ENCODE measurements around the gene ZNF606. TPM values are rescaled to one million over a fixed set of nuclear protein-coding genes. Genes with fewer than 3 reads are reported as not detected.

The ZNF606 gene
- 7.4 and 12.3 TPM in 2 replicates for total RNA-seq (ENCODE audit: low replicate concordance)

GRCh38 chr19:58002384-58003173, at the start of gene ZNF606:
TSS of gene ZNF606 (minus strand) at chr19:58002820. CDS start at chr19:58001319, 1,501 bp downstream.

GRCh38 chr19:58033741-58034476, 31.3 kb upstream of the ZNF606 start, which contains the start of gene ZSCAN1:
TSS of gene ZSCAN1 (plus strand) at chr19:58034025. CDS start at chr19:58037837, 3,812 bp downstream.

GRCh38 chr19:57974434-57974833, 28.2 kb downstream of the ZNF606 start, which contains the start of gene C19orf18:
TSS of gene C19orf18 (minus strand) at chr19:57974534. CDS start at chr19:57974432, 102 bp downstream.

DNA sequence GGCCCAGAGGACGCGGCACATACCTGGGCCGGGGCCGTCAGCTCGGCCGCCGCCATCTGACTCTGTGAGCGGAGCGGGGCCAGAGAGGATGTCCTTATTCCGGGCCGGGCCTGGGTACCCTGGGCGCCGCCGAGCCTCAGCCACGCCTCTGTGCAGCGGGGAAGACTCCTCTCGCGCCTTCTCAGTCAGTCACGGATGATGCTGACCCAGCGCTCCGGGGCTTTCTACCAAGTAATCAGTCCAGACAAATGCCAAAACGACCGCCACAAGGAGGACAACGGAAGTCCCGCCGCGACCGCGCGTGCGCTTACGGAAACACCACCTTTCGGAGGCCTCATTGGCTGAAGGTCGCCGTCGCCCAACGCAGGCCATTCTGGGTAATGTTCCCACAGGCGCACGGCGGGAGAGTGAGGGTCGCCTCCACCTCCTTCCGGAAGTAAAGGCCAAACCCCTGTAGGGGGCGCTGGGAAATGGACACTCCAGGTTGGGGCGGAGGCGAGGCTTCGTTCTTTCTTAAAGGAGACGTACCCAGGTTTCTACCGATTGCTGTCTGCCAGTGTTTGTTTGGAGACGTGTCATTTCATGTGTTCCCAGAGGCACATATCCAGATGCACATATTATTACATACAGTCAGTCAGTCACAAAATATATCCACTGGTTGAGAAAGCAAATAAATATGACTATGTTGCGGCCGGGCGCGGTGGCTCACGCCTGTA, 55.0 kb downstream of the ZNF606 start, which contains the start of gene ZNF256:
Gene ZNF256, minus strand, starts transcription at position 288 of the 716 bp plus-strand sequence. Its CDS starts 232 bp downstream, at position 56.

DNA sequence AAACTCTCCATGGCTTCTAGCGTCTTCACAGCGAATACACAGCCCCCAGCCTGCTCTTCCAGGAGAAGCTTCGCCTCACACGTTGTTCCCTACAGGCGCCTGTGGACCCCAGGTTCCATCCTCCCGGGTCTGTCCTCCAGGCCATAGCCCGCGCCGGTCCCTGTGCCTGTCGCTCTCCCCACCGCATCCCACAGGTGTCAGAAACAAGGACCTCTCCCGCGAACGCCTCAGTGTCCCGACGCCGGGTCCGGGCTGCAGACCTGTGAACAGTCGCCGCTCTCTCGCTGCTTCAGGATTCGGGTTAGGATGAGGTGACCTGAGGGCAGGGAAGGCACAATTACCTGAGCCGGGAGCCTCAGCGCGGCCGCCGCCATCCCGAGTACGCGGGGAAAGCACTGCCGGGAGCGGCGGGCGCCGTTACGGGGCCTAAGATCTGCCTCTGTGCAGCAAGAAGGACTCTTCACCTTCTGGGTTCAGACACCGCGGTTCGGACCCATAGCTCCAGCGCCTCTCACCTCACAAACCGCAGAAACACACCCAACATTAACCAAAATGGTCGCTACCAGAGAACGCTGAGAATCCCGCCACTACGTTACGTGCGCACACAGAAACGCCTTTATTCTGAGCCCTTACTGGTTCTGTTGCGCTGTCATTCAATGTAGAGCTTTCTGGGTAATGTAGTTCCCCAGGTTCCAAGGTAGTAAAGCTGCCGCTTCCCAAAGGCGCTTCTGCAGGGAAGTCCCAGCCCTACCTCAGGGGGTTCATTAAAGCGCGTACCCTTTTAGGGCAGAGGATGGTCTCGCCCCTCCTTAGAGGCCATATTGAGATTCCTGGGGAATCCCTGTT, 67.6 kb downstream of the ZNF606 start, which contains the start of gene ZNF418:
Gene ZNF418, minus strand, starts transcription at position 583 of the 846 bp plus-strand sequence. CDS start 1,580 bp downstream, outside the sequence.

Other genes starting within 250 kb of the ZNF606 start
- 12.6 and 15.9 TPM in 2 replicates for gene ZNF586, start 233.1 kb downstream of the ZNF606 start, total RNA-seq (ENCODE audit: low replicate concordance)
- gene ZNF552, start 187.9 kb downstream of the ZNF606 start, total RNA-seq (ENCODE audit: low replicate concordance): 3.4 and 3.7 TPM in 2 replicates
- gene ZNF587B, start 172.5 kb downstream of the ZNF606 start, total RNA-seq (ENCODE audit: low replicate concordance): 13.1 and 17.8 TPM in 2 replicates
- 16.4 and 25.2 TPM in 2 replicates for gene ZNF587, start 153.0 kb downstream of the ZNF606 start, total RNA-seq (ENCODE audit: low replicate concordance)
- gene ZNF814, start 113.8 kb downstream of the ZNF606 start, total RNA-seq (ENCODE audit: low replicate concordance): 7.5 and 7.7 TPM in 2 replicates
- 18.7 and 22.5 TPM in 2 replicates for gene ZNF417, start 86.2 kb downstream of the ZNF606 start, total RNA-seq (ENCODE audit: low replicate concordance)
- gene ZNF418, start 67.4 kb downstream of the ZNF606 start, total RNA-seq (ENCODE audit: low replicate concordance): 5.1 and 12.8 TPM in 2 replicates
- 4.3 and 6.0 TPM in 2 replicates for gene ZNF256, start 55.1 kb downstream of the ZNF606 start, total RNA-seq (ENCODE audit: low replicate concordance)
- gene C19orf18, start 28.3 kb downstream of the ZNF606 start, total RNA-seq (ENCODE audit: low replicate concordance): 0.23 TPM in 2 replicates
- 0.23 TPM in 1 of 2 replicates, not detected in the other for gene ZSCAN1, start 31.2 kb upstream of the ZNF606 start, total RNA-seq (ENCODE audit: low replicate concordance)
- gene ZNF135, start 56.5 kb upstream of the ZNF606 start, total RNA-seq (ENCODE audit: low replicate concordance): 3.6 and 3.9 TPM in 2 replicates
- gene ZSCAN18, start 95.4 kb upstream of the ZNF606 start, total RNA-seq (ENCODE audit: low replicate concordance): 12.3 and 26.2 TPM in 2 replicates
- gene ZNF329, start 148.0 kb upstream of the ZNF606 start, total RNA-seq (ENCODE audit: low replicate concordance): 9.7 and 12.7 TPM in 2 replicates
- gene ZNF274, start 180.2 kb upstream of the ZNF606 start, total RNA-seq (ENCODE audit: low replicate concordance): 10.6 and 23.0 TPM in 2 replicates
- gene ZNF544, start 226.1 kb upstream of the ZNF606 start, total RNA-seq (ENCODE audit: low replicate concordance): 13.8 and 29.7 TPM in 2 replicates

Data from smooth muscle cell of the coronary artery (primary cell).